Skin of body (tissue), 2 donors: Measurements from ENCODE around the gene GTSE1. TPM values are rescaled to one million over a fixed set of nuclear protein-coding genes. Genes with fewer than 3 reads are reported as not detected.

Source experiments
- DNase-seq: peaks from one replicate; lab custom pipeline; 2025; lab: John Stamatoyannopoulos, UW
- total RNA-seq: library from RNA; depleted of rRNA; stranded (reverse); fragments of >200 nt; gene quantifications from one replicate; pipeline ENCODE4 v1.2.3, GENCODE V29; 2014

GTSE1 gene
- total RNA-seq, 1 donor from 2014 or later: 3.6 TPM

- no peak for DNase-seq
Observed at GRCh38 chr22:46351131-46351735, 54.6 kb downstream of the GTSE1 start.

- no peak for DNase-seq
Observed at GRCh38 chr22:46351767-46352166, 55.1 kb downstream of the GTSE1 start.

- DNase-seq: no peak
Observed at GRCh38 chr22:46352276-46352675, 55.6 kb downstream of the GTSE1 start.

- no peak for DNase-seq
Observed at GRCh38 chr22:46352691-46353386, 56.2 kb downstream of the GTSE1 start.

- no peak for DNase-seq
Observed at GRCh38 chr22:46353483-46354105, 56.9 kb downstream of the GTSE1 start.

- no peak for DNase-seq
Observed at GRCh38 chr22:46354176-46354992, 57.7 kb downstream of the GTSE1 start.

GRCh38 chr22:46354993-46355305 is 58.3 kb downstream of the GTSE1 start:
- DNase-seq: no peak

- DNase-seq: peak; percentile 14
Observed at GRCh38 chr22:46355369-46355995, 58.8 kb downstream of the GTSE1 start.

- no peak for DNase-seq
Observed at GRCh38 chr22:46355996-46356471, 59.4 kb downstream of the GTSE1 start.

- no peak for DNase-seq
Observed at GRCh38 chr22:46356496-46357480, 60.1 kb downstream of the GTSE1 start.

GRCh38 chr22:46357711-46358520 is 61.2 kb downstream of the GTSE1 start:
- no peak for DNase-seq

GRCh38 chr22:46358766-46359165 is 62.1 kb downstream of the GTSE1 start:
- DNase-seq: no peak

GRCh38 chr22:46359362-46359761 is 62.7 kb downstream of the GTSE1 start:
- no peak for DNase-seq

- no peak for DNase-seq
Observed at GRCh38 chr22:46360097-46360496, 63.4 kb downstream of the GTSE1 start.

- DNase-seq: no peak
Observed at GRCh38 chr22:46360891-46361290, 64.2 kb downstream of the GTSE1 start.

- no peak for DNase-seq
Observed at GRCh38 chr22:46361826-46362202, 65.1 kb downstream of the GTSE1 start.

GRCh38 chr22:46362203-46362933 is 65.7 kb downstream of the GTSE1 start:
- DNase-seq: no peak

GRCh38 chr22:46362934-46363515 is 66.4 kb downstream of the GTSE1 start:
- no peak for DNase-seq
